ENCODE results near the gene ZNF614. TPM values are rescaled to one million over a fixed set of nuclear protein-coding genes. Genes with fewer than 3 reads are reported as not detected.

The ZNF614 gene
- total RNA-seq, 1 experiment from 2014 or later, result 10.3 TPM

DNA sequence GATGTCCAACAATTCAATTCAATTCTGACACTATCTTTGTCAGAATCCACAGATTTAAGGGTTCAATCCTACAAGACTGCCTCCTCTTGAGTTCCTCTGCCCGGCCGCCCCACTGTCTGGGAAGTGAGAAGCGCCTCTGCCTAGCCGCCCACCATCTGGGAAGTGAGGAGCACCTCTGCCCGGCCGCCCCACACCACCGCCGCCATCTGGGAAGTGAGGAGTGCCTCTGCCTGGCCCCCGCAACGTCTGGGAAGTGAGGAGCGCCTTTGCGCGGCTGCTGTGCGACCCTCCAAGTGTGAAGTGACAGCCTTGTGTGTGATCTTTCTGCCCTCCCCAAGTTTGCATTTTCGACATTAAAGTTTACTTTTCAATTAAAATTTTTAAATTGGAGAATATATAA lies 6.0 kb downstream of the ZNF614 start:
- CTCF ChIA-PET, result interaction anchor here (0.6 kb wide), 1 partner anchor 75 kb away, joined by 3 read pairs; no protein-coding TSS in a partner anchor
- no peak overlapping the region for H3K4me3 Mint-ChIP-seq (ENCODE audit: low read depth, unreplicated experiment)
- BruUV-seq (replicated peaks), result no TSS peak

DNA sequence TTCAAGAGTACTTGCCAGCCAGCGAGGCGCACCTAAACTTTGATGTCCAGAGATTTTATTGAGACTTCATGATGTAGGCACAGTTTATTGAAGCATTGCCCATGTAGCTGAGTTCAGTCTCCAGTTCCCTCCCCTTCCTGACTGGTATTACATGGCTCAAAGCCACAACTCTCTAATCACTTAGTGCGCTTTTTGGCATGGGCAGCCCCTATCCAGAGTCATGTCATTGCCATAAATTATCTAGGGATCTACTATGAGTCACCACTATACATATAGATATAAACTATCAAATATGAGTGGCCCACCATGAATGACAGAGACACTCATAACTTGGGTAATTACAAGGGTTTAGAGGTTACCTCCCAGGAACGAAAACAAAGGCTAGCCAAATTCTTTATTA lies 7.7 kb downstream of the ZNF614 start:
- DNase-seq, result no peak
- Mint-ChIP-seq H3K4me3 (ENCODE audit: low read depth, unreplicated experiment) (no peak overlapping the region), H3K36me3 (ENCODE audit: insufficient read depth, unreplicated experiment) (peaks cover 84% of the 10 kb centered on the region), H3K4me1 (ENCODE audit: low read depth, unreplicated experiment) (no peaks in the 10 kb centered on the region), H3K9me3 (ENCODE audit: low read depth, unreplicated experiment) (peaks cover 25% of the 10 kb centered on the region), H3K27me3 (ENCODE audit: unreplicated experiment) (no peaks in the 10 kb centered on the region), H3K27ac (ENCODE audit: unreplicated experiment) (no peak overlapping the region)
- TF ChIP-seq, protein P1, sequence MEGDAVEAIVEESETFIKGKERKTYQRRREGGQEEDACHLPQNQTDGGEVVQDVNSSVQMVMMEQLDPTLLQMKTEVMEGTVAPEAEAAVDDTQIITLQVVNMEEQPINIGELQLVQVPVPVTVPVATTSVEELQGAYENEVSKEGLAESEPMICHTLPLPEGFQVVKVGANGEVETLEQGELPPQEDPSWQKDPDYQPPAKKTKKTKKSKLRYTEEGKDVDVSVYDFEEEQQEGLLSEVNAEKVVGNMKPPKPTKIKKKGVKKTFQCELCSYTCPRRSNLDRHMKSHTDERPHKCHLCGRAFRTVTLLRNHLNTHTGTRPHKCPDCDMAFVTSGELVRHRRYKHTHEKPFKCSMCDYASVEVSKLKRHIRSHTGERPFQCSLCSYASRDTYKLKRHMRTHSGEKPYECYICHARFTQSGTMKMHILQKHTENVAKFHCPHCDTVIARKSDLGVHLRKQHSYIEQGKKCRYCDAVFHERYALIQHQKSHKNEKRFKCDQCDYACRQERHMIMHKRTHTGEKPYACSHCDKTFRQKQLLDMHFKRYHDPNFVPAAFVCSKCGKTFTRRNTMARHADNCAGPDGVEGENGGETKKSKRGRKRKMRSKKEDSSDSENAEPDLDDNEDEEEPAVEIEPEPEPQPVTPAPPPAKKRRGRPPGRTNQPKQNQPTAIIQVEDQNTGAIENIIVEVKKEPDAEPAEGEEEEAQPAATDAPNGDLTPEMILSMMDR (IDR thresholded peaks at IDR 0.05; ENCODE audit: unreplicated experiment), result no peak
- no TSS peak for BruUV-seq (replicated peaks)
- CTCF ChIA-PET, result no interaction called here
- intact Hi-C loops (cut with micrococcal nuclease; ENCODE audit: unreplicated experiment), result no loop called here

More for the DNA sequence above, 6.0 kb downstream of the ZNF614 start:
- Mint-ChIP-seq H3K9me3 (ENCODE audit: low read depth, unreplicated experiment) (peaks cover 22% of the 10 kb centered on the region), H3K27me3 (ENCODE audit: unreplicated experiment) (no peaks in the 10 kb centered on the region), H3K27ac (ENCODE audit: unreplicated experiment) (no peak overlapping the region), H3K4me1 (ENCODE audit: low read depth, unreplicated experiment) (peaks cover 4% of the 10 kb centered on the region), H3K36me3 (ENCODE audit: insufficient read depth, unreplicated experiment) (peaks cover 75% of the 10 kb centered on the region)
- TF ChIP-seq, protein P1 (IDR thresholded peaks at IDR 0.05; ENCODE audit: unreplicated experiment), result no peak
- no peak for DNase-seq
- intact Hi-C loops (cut with micrococcal nuclease; ENCODE audit: unreplicated experiment), result no loop called here

DNA sequence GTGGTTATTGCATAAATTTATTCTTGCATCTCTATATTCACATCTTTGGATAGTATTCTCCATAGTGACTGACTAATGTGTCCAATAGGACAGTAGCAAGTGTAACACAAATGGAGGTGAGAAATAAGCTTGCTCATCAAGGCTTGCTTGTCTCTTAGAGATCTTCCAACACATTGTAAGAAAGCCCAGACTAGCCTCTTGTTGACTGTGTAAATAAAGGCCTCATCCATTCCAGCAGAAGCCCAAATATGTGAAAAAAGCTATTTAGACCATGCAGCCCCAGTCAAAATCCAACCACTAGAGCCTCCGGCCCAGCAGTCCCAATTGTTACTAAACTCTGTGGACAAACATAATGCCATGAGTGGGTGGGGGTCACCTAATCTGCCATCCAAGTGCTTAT lies 17.5 kb downstream of the ZNF614 start:
- no peak for DNase-seq
- BruUV-seq (replicated peaks), result no TSS peak
- Mint-ChIP-seq H3K36me3 (ENCODE audit: insufficient read depth, unreplicated experiment) (peaks cover 29% of the 10 kb centered on the region), H3K27me3 (ENCODE audit: unreplicated experiment) (no peaks in the 10 kb centered on the region), H3K9me3 (ENCODE audit: low read depth, unreplicated experiment) (peaks cover 11% of the 10 kb centered on the region), H3K4me1 (ENCODE audit: low read depth, unreplicated experiment) (peaks cover 9% of the 10 kb centered on the region), H3K4me3 (ENCODE audit: low read depth, unreplicated experiment) (no peak overlapping the region), H3K27ac (ENCODE audit: unreplicated experiment) (no peak overlapping the region)
- TF ChIP-seq, protein P1 (IDR thresholded peaks at IDR 0.05; ENCODE audit: unreplicated experiment), result no peak
- intact Hi-C loops (cut with micrococcal nuclease; ENCODE audit: unreplicated experiment), result no loop called here
- CTCF ChIA-PET, result no interaction called here

DNA sequence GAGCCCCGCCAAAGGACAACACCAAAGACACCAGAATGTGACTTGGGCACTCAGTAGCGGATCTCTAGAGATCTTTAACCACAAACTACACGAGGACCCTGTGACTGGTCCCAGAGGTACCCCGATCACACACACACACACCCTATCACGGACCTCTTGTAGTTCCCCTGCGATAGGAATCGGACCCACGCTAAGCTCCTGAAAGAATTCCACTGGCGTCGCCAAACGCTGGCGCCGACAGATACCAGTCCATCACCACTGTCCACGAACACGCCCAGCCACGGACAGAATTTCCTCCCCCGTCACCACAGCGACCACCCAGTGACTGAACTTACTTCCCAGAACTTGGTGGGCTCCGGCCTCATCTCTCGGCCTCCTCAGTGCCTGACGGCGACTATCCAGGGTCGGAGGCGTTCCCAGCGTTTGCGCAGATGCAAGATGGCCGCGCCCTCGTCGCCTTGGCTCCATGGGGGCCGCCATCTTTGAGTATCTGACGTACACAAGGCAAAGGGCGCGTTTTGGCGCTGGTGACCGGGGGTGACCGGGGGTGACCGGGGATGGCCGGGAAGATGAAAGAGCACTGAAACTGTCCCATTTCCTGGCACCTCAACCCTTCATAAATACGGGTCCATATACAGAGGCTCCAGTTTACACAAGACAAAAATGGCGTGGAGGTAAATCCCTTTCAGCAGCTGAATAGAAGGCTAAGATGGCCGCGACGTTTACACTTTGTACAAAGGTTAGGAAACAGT lies 20.2 kb downstream of the ZNF614 start, which contains the start of gene ZNF615:
Gene ZNF615, minus strand, starts transcription at position 406 of the 752 bp plus-strand sequence. CDS start 4,500 bp downstream, outside the sequence.
- peaks cover 9% of the 10 kb centered on the region for H3K4me1 Mint-ChIP-seq (ENCODE audit: low read depth, unreplicated experiment)
- peaks cover 25% of the 10 kb centered on the region for H3K36me3 Mint-ChIP-seq (ENCODE audit: insufficient read depth, unreplicated experiment)
- CTCF ChIA-PET, result interaction anchor here (0.6 kb wide), 1 partner anchor 24 kb away, joined by 4 read pairs; no protein-coding TSS in a partner anchor
- peak; percentile 90 for DNase-seq
- H3K27me3 Mint-ChIP-seq (ENCODE audit: unreplicated experiment), result no peaks in the 10 kb centered on the region
- peak within 1 kb of the TSS; percentile 94 for H3K4me3 Mint-ChIP-seq (ENCODE audit: low read depth, unreplicated experiment)
- peaks cover 11% of the 10 kb centered on the region for H3K9me3 Mint-ChIP-seq (ENCODE audit: low read depth, unreplicated experiment)
- no TSS peak for BruUV-seq (replicated peaks)
- TF ChIP-seq, protein P1 (IDR thresholded peaks at IDR 0.05; ENCODE audit: unreplicated experiment), result no peak
- intact Hi-C loops (cut with micrococcal nuclease; ENCODE audit: unreplicated experiment), result loop anchor here (10.0 kb wide), 1 partner anchor 227 kb away; no protein-coding TSS in a partner anchor
- H3K27ac Mint-ChIP-seq (ENCODE audit: unreplicated experiment), result peak within 1 kb of the TSS; percentile 73

Data from Calu3 (cell line).